Neuronal stem cell (in vitro differentiated cells): ENCODE results near the gene FBXO42.
"Not testable (repeated sequence)": the region's sequence is repeated elsewhere in the genome, so short reads cannot be mapped to it uniquely, and the experiment has no call there.

ENCODE experiments used
- DNase-seq: peaks from one replicate; pipeline ENCODE4 v3.0.0-alpha.2; 2013; ENCODE audit warnings: low spot score
- H2AFZ ChIP-seq: one replicate; pipeline ENCODE4 v1.6.1; 2013; ENCODE audit warnings: mild to moderate bottlenecking, low read length, inconsistent platforms
- H2AK5ac ChIP-seq: 2 replicates; pipeline ENCODE4 v1.6.1; 2013; ENCODE audit warnings: low read depth, mild to moderate bottlenecking, inconsistent platforms, low read length, moderate library complexity, mixed read lengths
- H2BK120ac ChIP-seq: 2 replicates; pipeline ENCODE4 v1.6.1; 2013; ENCODE audit warnings: low read depth, mild to moderate bottlenecking, inconsistent platforms, low read length, moderate library complexity, mixed read lengths
- H2BK12ac ChIP-seq: one replicate; pipeline ENCODE4 v1.6.1; 2013; ENCODE audit warnings: low read length, inconsistent platforms
- H2BK15ac ChIP-seq: 2 replicates; pipeline ENCODE4 v1.6.1; 2013; ENCODE audit warnings: mild to moderate bottlenecking, low read length, inconsistent platforms, mixed read lengths
- H2BK5ac ChIP-seq: one replicate; pipeline ENCODE4 v1.6.1; 2013; ENCODE audit warnings: inconsistent platforms, mild to moderate bottlenecking, low read length, moderate library complexity
- H3K14ac ChIP-seq: one replicate; pipeline ENCODE4 v1.6.1; 2013; ENCODE audit warnings: low read length, inconsistent platforms
- H3K18ac ChIP-seq: 2 replicates; pipeline ENCODE4 v1.6.1; 2013; ENCODE audit warnings: low read length, inconsistent platforms
- H3K23ac ChIP-seq: 2 replicates; pipeline ENCODE4 v1.6.1; 2013; ENCODE audit warnings: low read depth, mild to moderate bottlenecking, mixed read lengths, low read length, inconsistent platforms; ENCODE audit not compliant: poor library complexity
- H3K27ac ChIP-seq: replicated peaks from 3 replicates; pipeline ENCODE4 v1.5.1; 2013; ENCODE audit warnings: low read length, inconsistent platforms
- H3K27me3 ChIP-seq, 3 experiments: 2 replicates each; pipeline ENCODE4 v1.6.1; 2013; ENCODE audit warnings: low read length in 3 of 3, mild to moderate bottlenecking in 2 of 3, inconsistent platforms in 1 of 3, low read depth in 1 of 3, mixed read lengths in 1 of 3, moderate library complexity in 1 of 3; ENCODE audit not compliant: control insufficient read depth in 3 of 3, insufficient read depth in 3 of 3
- H3K36me3 ChIP-seq, 2 donors: replicated peaks in 1 of 2; 2 replicates each; pipeline ENCODE4 v1.6.1; 2013; ENCODE audit warnings: low read length in 2 of 2; ENCODE audit not compliant: control insufficient read depth in 2 of 2, insufficient read depth in 2 of 2
- H3K4ac ChIP-seq: 2 replicates; pipeline ENCODE4 v1.6.1; 2013; ENCODE audit warnings: inconsistent platforms, mild to moderate bottlenecking, low read length, moderate library complexity
- H3K4me1 ChIP-seq, 2 donors: 1 replicate in 1 of 2; 2 replicates in 1 of 2; pipeline ENCODE4 v1.6.1; 2013; ENCODE audit warnings: low read length in 2 of 2, low read depth in 1 of 2; ENCODE audit not compliant: control insufficient read depth in 2 of 2, insufficient read depth in 1 of 2
- H3K4me2 ChIP-seq: one replicate; pipeline ENCODE4 v1.6.1; 2013; ENCODE audit warnings: mild to moderate bottlenecking, low read length, inconsistent platforms; ENCODE audit not compliant: insufficient read depth, poor library complexity, severe bottlenecking
- H3K4me3 ChIP-seq, 2 donors: 2 replicates each; pipeline ENCODE4 v1.5.1; 2013; ENCODE audit warnings: low read length in 2 of 2, mild to moderate bottlenecking in 2 of 2, inconsistent platforms in 1 of 2, moderate library complexity in 1 of 2
- H3K79me1 ChIP-seq: one replicate; pipeline ENCODE4 v1.6.1; 2013; ENCODE audit warnings: low read depth, mild to moderate bottlenecking, inconsistent platforms, low read length, moderate library complexity
- H3K9ac ChIP-seq: one replicate; pipeline ENCODE4 v1.6.1; 2013; ENCODE audit warnings: mild to moderate bottlenecking, low read depth, low read length, inconsistent platforms; ENCODE audit not compliant: poor library complexity
- H3K9me3 ChIP-seq, 2 donors: replicated peaks in 1 of 2; 2 replicates each; pipeline versions ENCODE3 to v1.6.1; 2013; ENCODE audit warnings: low read length in 2 of 2, mild to moderate bottlenecking in 2 of 2, inconsistent platforms in 1 of 2, low read depth in 1 of 2, mixed read lengths in 1 of 2, moderate library complexity in 1 of 2; ENCODE audit not compliant: control insufficient read depth in 2 of 2, insufficient read depth in 1 of 2
- H4K8ac ChIP-seq: one replicate; pipeline ENCODE4 v1.6.1; 2013; ENCODE audit warnings: low read depth, mild to moderate bottlenecking, inconsistent platforms, low read length, moderate library complexity
- H4K91ac ChIP-seq: one replicate; pipeline ENCODE4 v1.6.1; 2013; ENCODE audit warnings: low read length, low read depth, mild to moderate bottlenecking, inconsistent platforms; ENCODE audit not compliant: poor library complexity
- WGBS, 2 donors: extraction: QIAGEN DNeasy Blood & Tissue Kit; methylation state at CpG; one replicate each; pipeline ENCODE4 v1.1.7; 2013; ENCODE audit warnings: missing lambda C conversion rate in 2 of 2, mixed read lengths in 1 of 2; ENCODE audit not compliant: insufficient read length in 2 of 2, insufficient replicate concordance in 1 of 2; ENCODE audit errors: extremely low coverage in 2 of 2; 5-methylcytosine and 5-hydroxymethylcytosine counted together

The FBXO42 gene

DNA sequence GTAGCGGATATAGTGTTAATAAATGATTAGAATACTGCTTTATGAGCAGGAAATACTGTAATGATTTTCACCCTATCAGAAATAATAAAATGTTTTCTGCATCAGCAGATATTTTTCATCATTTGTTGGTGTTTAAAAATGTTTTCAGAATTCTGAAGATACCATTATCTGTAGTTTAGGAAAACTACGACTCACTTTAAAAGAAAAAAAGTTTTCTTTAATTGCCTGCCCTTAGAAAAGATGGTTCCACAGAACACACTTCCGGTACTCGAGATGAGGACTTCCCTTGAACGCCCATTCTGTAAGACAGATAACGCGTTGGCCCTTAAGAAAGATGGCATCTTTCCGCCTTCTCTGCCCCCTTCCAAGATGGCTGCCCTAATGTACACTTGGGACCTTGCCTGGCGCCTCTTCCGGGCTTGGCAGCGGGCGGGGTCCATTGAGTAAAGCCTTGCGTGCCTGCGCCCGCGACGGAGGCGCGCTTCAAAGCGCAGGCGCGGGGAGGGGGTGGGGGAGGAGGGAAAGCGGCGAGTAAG lies 14.5 kb upstream of the FBXO42 start, which contains the start of gene SZRD1:
TSS of gene SZRD1 (plus strand) at position 521 of the 536 bp plus-strand sequence. CDS start 16 bp downstream, outside the sequence.
- H4K91ac ChIP-seq, result no peak within 1 kb of the TSS
- H2BK15ac ChIP-seq, result peak within 1 kb of the TSS; percentile 75

DNA sequence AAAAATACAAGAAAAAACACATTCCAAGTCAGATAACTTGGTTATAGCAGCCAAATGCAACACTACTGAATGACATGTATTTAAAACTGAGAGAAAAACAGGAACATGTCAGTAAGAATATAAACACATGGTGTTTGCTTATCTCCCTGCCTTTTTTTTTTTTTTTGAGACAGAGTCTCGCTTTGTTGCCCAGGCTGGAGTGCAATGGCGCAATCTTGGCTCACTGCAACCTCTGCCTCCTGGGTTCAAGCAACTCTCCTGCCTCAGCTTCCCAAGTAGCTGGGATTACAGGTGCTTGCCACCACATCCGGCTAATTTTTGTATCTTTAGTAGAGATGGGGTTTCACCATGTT lies 12.8 kb upstream of the FBXO42 start:
- H4K91ac ChIP-seq, H3K9me3 ChIP-seq, H2BK12ac ChIP-seq, DNase-seq, H3K23ac ChIP-seq, H3K27ac ChIP-seq, H3K4ac ChIP-seq, H2AK5ac ChIP-seq, H3K14ac ChIP-seq, H3K18ac ChIP-seq, H2BK120ac ChIP-seq, H3K79me1 ChIP-seq, H2BK5ac ChIP-seq, H3K4me2 ChIP-seq, H3K36me3 ChIP-seq, H3K4me3 ChIP-seq, H3K4me1 ChIP-seq, H3K27me3 ChIP-seq, H2AFZ ChIP-seq, H4K8ac ChIP-seq, H3K9ac ChIP-seq, H2BK15ac ChIP-seq: not testable (repeated sequence)
- WGBS, 2 donors, result no CpG with 5 or more reads among the region's 3 CpGs

More for the DNA sequence above, 14.5 kb upstream of the FBXO42 start, which contains the start of gene SZRD1:
- H3K9ac ChIP-seq, result peak within 1 kb of the TSS; percentile 92
- peak within 1 kb of the TSS; percentile 80 to 98 for H3K4me3 ChIP-seq
- no peaks in the 10 kb centered on the region for H3K9me3 ChIP-seq
- no peak within 1 kb of the TSS for H4K8ac ChIP-seq
- H3K4ac ChIP-seq, result peak within 1 kb of the TSS; percentile 37
- peak within 1 kb of the TSS; percentile 90 for H2AFZ ChIP-seq
- H3K27ac ChIP-seq, result peak within 1 kb of the TSS; percentile 95
- no CpG with 5 or more reads among the region's 24 CpGs for WGBS, 2 donors
- peak within 1 kb of the TSS; percentile 89 for H3K23ac ChIP-seq
- H2BK5ac ChIP-seq, result peak within 1 kb of the TSS; percentile 90
- H3K4me2 ChIP-seq, result peak within 1 kb of the TSS; percentile 51
- DNase-seq, result peak; percentile 97
- peak within 1 kb of the TSS; percentile 56 for H3K14ac ChIP-seq
- peaks cover 3% of the 10 kb centered on the region for H3K79me1 ChIP-seq
- peaks cover 2 to 7% of the 10 kb centered on the region in 2 donors for H3K4me1 ChIP-seq
- no peak within 1 kb of the TSS for H2BK12ac ChIP-seq
- peak within 1 kb of the TSS; percentile 47 for H2AK5ac ChIP-seq
- peaks cover 0 to 11% of the 10 kb centered on the region in 2 donors for H3K36me3 ChIP-seq
- H2BK120ac ChIP-seq, result no peak within 1 kb of the TSS
- peak within 1 kb of the TSS; percentile 99 for H3K18ac ChIP-seq
- no peaks in the 10 kb centered on the region for H3K27me3 ChIP-seq

DNA sequence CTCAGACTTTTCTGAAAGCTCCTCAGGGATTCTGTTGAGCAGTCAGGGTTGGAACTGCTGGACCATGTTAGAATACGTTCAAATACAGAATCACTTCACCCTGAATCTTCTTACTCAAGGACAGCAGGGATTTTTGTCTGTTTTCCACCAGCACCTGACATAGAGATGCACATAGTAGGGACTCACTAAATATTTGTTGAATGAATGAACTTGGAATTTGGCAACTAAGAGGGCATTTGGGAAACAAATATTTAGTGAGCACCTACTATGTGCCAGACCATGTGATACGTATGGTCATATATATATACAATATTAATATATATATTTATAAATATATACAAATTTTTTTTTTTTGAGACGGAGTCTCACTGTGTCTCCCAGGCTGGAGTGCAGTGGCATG lies 4.6 kb upstream of the FBXO42 start:
- Histone ChIP-seq H3K27ac (no peak overlapping the region), H2BK15ac (no peak overlapping the region), H2AFZ (no peak overlapping the region), H3K23ac (no peak overlapping the region), H3K4me2 (no peak overlapping the region), H3K4me1 (peaks cover 5% of the 10 kb centered on the region in 2 donors), H3K9me3 (no peaks in the 10 kb centered on the region), H2BK5ac (no peak overlapping the region), H3K79me1 (peaks cover 4% of the 10 kb centered on the region), H3K27me3 (peaks cover 0 to 2% (median 0%) of the 10 kb centered on the region in 3 experiments), H2BK12ac (no peak overlapping the region), H3K36me3 (no peaks in the 10 kb centered on the region), H2AK5ac (no peak overlapping the region), H3K18ac (no peak overlapping the region), H3K14ac (no peak overlapping the region), H3K9ac (no peak overlapping the region), H4K91ac (no peak overlapping the region), H3K4me3 (no peak overlapping the region), H2BK120ac (no peak overlapping the region), H3K4ac (no peak overlapping the region), H4K8ac (no peak overlapping the region)
- WGBS, 2 donors, result no CpG with 5 or more reads among the region's 3 CpGs
- DNase-seq, result no peak

DNA sequence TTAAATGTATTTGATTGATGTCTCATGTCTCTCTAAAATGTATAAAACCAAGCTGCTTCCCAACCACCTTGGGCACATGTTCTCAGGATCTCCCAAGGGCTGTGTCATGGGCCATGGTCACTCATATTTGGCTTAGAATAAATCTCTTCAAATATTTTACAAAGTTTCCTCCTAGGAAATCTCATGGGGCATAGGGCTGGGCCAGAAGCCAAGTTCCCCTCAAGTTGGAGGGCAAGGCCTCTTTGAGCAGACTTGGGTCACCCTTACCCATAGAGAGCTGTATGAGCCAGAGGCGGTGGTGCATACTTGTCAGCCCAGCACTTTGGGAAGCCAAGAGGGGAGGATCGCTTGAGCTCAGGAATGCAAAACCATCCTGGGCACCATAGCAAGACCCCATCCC lies 2.3 kb upstream of the FBXO42 start:
- WGBS, 2 donors, result no CpG with 5 or more reads among the region's 2 CpGs
- Histone ChIP-seq H3K79me1 (peaks cover 5% of the 10 kb centered on the region), H3K4ac (no peak overlapping the region), H3K4me3 (no peak overlapping the region), H4K91ac (no peak overlapping the region), H3K23ac (no peak overlapping the region), H3K14ac (no peak overlapping the region), H3K4me2 (no peak overlapping the region), H2BK120ac (no peak overlapping the region), H3K27ac (no peak overlapping the region), H3K36me3 (peaks cover 0 to 1% of the 10 kb centered on the region in 2 donors), H4K8ac (no peak overlapping the region), H3K9ac (no peak overlapping the region), H3K27me3 (peaks cover 0 to 2% (median 0%) of the 10 kb centered on the region in 3 experiments), H2AFZ (no peak overlapping the region), H2BK12ac (no peak overlapping the region), H2BK5ac (no peak overlapping the region), H3K9me3 (no peaks in the 10 kb centered on the region), H3K18ac (no peak overlapping the region), H3K4me1 (peaks cover 7 to 9% of the 10 kb centered on the region in 2 donors), H2BK15ac (no peak overlapping the region), H2AK5ac (no peak overlapping the region)
- DNase-seq, result no peak
